GM12872 (cell line): ENCODE results near the gene PLEKHA8.

ENCODE experiments used
- TF ChIP-seq, protein P1 (sequence below): IDR thresholded peaks from 3 replicates; pipeline ENCODE4 v1.5.1; 2011; ENCODE audit warnings: low read depth, mild to moderate bottlenecking, low read length, moderate library complexity; ENCODE audit not compliant: insufficient read depth

The PLEKHA8 gene

DNA sequence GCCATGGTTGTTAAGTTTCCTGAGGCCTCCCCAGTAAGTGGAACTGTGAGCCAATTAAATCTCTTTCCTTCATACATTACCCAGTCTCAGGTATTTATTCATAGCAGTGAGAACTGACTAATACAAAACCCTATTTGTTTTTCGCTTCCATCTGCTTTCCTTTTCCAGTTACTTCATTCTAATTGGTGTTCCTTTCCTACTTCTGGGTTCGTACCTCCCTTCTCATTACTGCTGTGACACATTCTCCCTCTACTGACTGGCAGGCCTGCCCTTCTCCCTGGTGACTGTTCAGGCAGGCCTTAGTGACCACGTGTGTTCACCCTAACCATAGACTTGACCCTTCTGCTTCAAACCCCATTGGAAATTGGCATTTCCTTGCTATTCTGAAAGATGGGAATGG is 144.2 kb downstream of the PLEKHA8 start:
- TF ChIP-seq, protein P1, sequence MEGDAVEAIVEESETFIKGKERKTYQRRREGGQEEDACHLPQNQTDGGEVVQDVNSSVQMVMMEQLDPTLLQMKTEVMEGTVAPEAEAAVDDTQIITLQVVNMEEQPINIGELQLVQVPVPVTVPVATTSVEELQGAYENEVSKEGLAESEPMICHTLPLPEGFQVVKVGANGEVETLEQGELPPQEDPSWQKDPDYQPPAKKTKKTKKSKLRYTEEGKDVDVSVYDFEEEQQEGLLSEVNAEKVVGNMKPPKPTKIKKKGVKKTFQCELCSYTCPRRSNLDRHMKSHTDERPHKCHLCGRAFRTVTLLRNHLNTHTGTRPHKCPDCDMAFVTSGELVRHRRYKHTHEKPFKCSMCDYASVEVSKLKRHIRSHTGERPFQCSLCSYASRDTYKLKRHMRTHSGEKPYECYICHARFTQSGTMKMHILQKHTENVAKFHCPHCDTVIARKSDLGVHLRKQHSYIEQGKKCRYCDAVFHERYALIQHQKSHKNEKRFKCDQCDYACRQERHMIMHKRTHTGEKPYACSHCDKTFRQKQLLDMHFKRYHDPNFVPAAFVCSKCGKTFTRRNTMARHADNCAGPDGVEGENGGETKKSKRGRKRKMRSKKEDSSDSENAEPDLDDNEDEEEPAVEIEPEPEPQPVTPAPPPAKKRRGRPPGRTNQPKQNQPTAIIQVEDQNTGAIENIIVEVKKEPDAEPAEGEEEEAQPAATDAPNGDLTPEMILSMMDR: no peak

DNA sequence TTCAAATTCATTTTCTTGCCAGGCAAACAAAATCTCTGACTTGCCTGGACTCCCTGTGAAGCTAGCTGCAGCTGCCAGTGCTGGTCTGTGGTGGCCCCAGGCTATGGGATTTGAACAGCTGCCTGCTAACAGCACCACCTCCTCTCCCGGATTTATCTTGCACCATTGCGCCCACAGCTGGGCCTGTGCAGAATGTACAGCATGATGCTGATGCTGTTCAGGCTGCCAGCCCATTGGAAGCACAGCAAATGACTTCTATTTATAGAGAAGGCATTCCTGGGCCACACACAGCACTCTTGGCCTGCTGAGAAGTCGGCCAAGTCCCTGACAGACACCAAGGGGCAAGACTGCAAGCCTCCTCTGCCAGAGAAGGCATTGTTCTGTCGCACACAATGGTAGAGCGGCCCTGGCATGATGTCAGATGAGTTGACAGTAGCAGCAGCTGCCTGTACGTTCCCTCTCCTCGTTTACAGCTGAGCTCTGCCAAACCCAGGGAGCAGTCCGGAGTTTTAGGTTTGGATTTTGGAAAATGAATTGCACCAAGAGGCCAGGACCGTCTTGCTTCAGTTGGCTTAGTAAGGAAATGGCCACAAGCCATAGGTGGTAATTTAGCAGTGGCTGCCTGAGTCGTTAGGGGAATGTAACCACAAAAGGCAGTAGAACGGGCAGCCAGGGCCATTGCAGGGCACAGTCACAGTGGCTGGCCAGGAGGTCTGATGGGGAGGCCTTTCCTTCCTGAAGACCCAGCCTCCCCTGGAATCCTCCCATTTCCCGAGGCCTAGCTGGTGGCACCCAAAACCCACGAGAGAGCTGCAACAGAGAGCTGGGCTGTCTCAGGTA is 145.1 kb downstream of the PLEKHA8 start:
- TF ChIP-seq, protein P1: no peak

DNA sequence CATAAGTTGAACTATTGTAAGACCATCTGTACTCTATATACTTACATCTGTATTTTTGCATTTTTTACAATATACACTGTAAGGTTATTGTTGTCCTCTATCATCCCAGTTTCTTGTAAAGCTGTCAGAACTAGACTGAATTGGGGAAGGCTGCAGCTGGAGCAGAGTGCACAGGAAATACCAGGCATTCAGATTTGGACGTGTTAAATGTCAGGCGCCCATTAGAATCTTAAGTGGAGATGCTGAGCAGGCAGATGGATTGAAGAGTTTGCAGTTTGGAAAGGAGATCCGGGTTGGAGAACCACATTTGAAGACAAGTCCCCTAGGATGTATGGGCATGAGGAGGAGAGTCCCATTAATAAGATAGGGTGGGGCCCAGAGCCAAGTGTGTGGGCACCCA is 147.0 kb downstream of the PLEKHA8 start:
- TF ChIP-seq, protein P1: no peak

DNA sequence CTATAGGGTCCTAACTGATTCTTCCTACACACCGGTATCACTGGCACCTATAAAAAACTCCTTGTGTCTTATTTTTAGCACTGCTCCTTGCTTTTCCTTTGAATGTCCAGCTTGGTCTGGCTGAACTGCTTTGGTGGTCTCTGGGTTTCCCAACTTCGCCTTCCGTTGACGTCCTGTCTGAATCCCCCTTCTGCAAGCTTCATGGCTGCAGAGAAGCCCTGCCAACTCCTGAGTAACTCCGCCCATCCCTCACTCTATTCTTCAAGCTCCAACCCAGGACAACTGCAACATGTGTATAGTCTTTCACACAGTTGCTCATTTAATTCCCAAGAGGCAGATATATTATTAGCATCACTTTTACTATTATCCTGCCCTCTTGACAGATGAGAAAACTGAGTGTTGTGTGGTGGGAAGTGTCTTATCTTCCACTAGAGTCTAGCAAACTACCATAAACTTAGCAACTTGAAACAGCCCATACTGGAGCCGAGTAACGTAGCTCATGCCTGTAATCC is 147.5 kb downstream of the PLEKHA8 start:
- TF ChIP-seq, protein P1: no peak

DNA sequence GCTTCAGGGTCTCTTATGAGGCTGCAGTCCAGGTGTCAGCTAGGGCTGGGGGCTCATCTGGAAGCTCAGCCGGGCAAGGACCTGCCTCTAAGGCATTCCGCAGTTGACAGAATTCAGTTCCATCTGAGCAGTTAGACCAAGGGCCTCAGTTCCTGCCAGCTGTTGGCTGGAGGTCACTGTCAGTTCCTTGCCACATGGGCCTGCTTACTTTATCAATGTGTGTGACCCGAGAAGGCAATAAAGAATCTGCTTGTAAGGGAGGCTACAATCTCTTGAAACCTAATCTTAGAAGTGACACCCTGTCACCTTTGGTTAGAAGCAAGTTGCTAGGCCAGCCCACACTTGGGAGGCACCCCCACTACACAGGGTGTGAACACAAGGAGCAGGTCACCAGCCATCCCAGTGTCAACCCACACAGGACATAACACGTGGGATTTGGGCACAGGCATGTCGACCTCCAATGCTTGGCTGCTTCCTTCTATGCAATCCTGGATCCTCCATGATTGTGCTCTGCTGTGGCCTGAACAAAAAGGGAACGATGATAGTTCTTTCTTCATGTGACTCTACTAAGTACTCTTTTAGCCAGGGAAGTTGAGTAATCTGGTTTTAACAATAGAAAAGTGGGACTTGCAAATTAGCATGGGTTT is 148.4 kb downstream of the PLEKHA8 start:
- TF ChIP-seq, protein P1: no peak

DNA sequence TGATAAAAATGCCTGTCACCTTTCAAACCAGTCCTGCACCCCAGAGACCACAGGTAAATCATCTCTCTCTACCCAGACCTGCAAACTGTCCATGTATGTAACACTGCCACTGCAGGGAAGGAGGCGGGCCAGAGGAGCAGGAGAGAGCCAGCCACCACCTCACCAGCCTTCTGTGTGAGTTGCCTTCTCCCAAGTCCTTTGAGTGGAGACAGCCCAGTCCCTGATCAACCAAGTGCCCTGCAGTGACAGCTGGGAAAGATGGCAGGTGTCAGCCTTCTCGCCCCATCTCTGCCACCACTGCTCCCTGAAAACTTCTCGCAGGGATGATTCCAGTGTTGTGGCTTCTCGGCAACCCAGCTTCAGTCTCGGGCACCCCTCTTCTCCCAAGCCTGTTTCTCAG is 149.0 kb downstream of the PLEKHA8 start:
- TF ChIP-seq, protein P1: no peak

DNA sequence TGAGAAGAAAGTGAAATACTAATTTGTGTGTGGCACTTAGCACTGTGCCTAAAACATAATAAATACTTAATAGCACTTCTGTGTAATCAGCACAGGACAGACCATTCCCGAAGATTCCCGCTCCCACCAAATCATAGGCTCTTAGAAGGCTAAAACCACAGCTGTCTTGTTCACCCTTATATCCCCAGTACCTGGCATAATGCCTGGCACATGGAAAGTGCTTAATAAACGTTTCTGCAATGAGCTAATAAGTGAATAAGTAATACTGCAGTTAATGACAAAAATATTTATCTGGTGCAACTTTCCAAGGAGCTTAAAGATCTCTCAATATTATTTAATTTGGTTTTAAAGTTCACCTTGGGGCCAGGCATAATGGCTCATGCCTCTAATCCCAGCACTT is 149.8 kb downstream of the PLEKHA8 start:
- TF ChIP-seq, protein P1: no peak
